Endothelial cell of umbilical vein (primary cell): ENCODE data around the gene CARD10. TPM values are rescaled to one million over a fixed set of nuclear protein-coding genes. Genes with fewer than 3 reads are reported as not detected.

ENCODE experiments used
- BruUV-seq: library from RNA; stranded (reverse); fragments of 400-500 nt; replicated peaks from 2 replicates; lab custom pipeline; 2021; lab: Mats Ljungman, UMichigan
- CTCF ChIA-PET: fragments of 300-600, 350-600 bp; sonication (Branson Sonifier 250); formaldehyde crosslinking; loops from one replicate; lab custom pipeline; 2021; ENCODE audit warnings: antibody characterized with exemption, inconsistent platforms; lab: Charles Lee
- POLR2A ChIA-PET: fragments of 300-600, 350-600 bp; sonication (Branson Sonifier 250); formaldehyde crosslinking; loops from one replicate; lab custom pipeline; 2021; ENCODE audit warnings: antibody characterized with exemption, inconsistent platforms; lab: Charles Lee
- DNase-seq: peaks from one replicate; pipeline ENCODE4 v3.0.0-alpha.2; 2011; ENCODE audit warnings: low read depth, low spot score
- FAIRE-seq: peaks from 2 replicates; lab custom pipeline; 2011; peaks lifted over from hg19 to GRCh38; lab: Jason Lieb, UNC
- H2AFZ ChIP-seq: 2 replicates; pipeline ENCODE4 v1.6.0; 2012; ENCODE audit warnings: low read depth, low read length, control low read depth, inconsistent platforms
- H3K27ac ChIP-seq: 2 replicates; pipeline ENCODE4 v1.5.1; 2011; ENCODE audit warnings: low read depth, mild to moderate bottlenecking, control low read depth, low read length, moderate library complexity; ENCODE audit not compliant: insufficient read depth
- H3K27me3 ChIP-seq, 2 experiments: 2 replicates each; pipeline versions ENCODE4 v1.6.0 to v1.6.1; 2011; ENCODE audit warnings: low read length in 2 of 2, mixed read lengths in 1 of 2; ENCODE audit not compliant: control insufficient read depth in 2 of 2, insufficient read depth in 2 of 2
- H3K36me3 ChIP-seq, 2 experiments: 2 replicates in 1 of 2; 3 replicates in 1 of 2; pipeline ENCODE4 v1.5.1; 2011; ENCODE audit warnings: low read length in 2 of 2, mild to moderate bottlenecking in 1 of 2, moderate library complexity in 1 of 2; ENCODE audit not compliant: control insufficient read depth in 2 of 2, insufficient read depth in 2 of 2; ENCODE audit errors: extremely low read depth in 1 of 2
- H3K4me1 ChIP-seq: 3 replicates; pipeline ENCODE4 v1.5.1; 2011; ENCODE audit warnings: mild to moderate bottlenecking, low read length; ENCODE audit not compliant: control insufficient read depth, insufficient read depth; ENCODE audit errors: extremely low read depth
- H3K4me2 ChIP-seq: 2 replicates; pipeline ENCODE4 v1.6.1; 2011; ENCODE audit warnings: low read length, control low read depth, mixed read lengths; ENCODE audit not compliant: insufficient read depth
- H3K4me3 ChIP-seq, 3 experiments: fragments of 200-600 bp in 1 of 3; sonication (generic), shearing (Covaris generic) in 1 of 3; replicated peaks in 1 of 3; 2 replicates each; pipeline ENCODE4 v1.5.1; 2011 to 2016; ENCODE audit warnings: control low read depth in 3 of 3, low read length in 3 of 3, mild to moderate bottlenecking in 2 of 3, inconsistent platforms in 1 of 3, low read depth in 1 of 3, moderate library complexity in 1 of 3; ENCODE audit not compliant: insufficient read depth in 1 of 3
- H3K79me2 ChIP-seq: 2 replicates; pipeline ENCODE4 v1.6.0; 2012; ENCODE audit warnings: low read length, inconsistent platforms; ENCODE audit not compliant: control insufficient read depth, insufficient read depth
- H3K9ac ChIP-seq: replicated peaks from 2 replicates; pipeline ENCODE3; 2011; ENCODE audit warnings: low read length, control low read depth; ENCODE audit not compliant: insufficient read depth; ENCODE audit errors: extremely low read depth
- H3K9me1 ChIP-seq: replicated peaks from 3 replicates; pipeline ENCODE4 v1.6.0; 2011; ENCODE audit warnings: mild to moderate bottlenecking, low read length; ENCODE audit not compliant: control insufficient read depth, insufficient read depth; ENCODE audit errors: extremely low read depth
- H3K9me3 ChIP-seq: replicated peaks from 2 replicates; pipeline ENCODE4 v1.5.1; 2012; ENCODE audit warnings: low read length, inconsistent platforms; ENCODE audit not compliant: control insufficient read depth, insufficient read depth
- H4K20me1 ChIP-seq: replicated peaks from 2 replicates; pipeline ENCODE3; 2011; ENCODE audit warnings: mild to moderate bottlenecking, low read length; ENCODE audit not compliant: control insufficient read depth, insufficient read depth; ENCODE audit errors: extremely low read depth
- EZH2 ChIP-seq: IDR thresholded peaks from 2 replicates; pipeline ENCODE4 v1.6.1; 2012; ENCODE audit warnings: borderline replicate concordance, low read depth, mild to moderate bottlenecking, moderate library complexity, low read length, inconsistent platforms; ENCODE audit not compliant: severe bottlenecking
- FOS ChIP-seq: IDR thresholded peaks from 2 replicates; pipeline ENCODE4 v1.6.1; 2011; ENCODE audit warnings: mild to moderate bottlenecking, low read length, moderate library complexity, borderline replicate concordance; ENCODE audit not compliant: insufficient read depth
- JUN ChIP-seq: IDR thresholded peaks from 2 replicates; pipeline ENCODE4 v1.6.1; 2011; ENCODE audit warnings: borderline replicate concordance, low read depth; ENCODE audit not compliant: insufficient read length, insufficient read depth
- MYC ChIP-seq: IDR thresholded peaks from one replicate; pipeline ENCODE4 v1.6.1; 2011; ENCODE audit warnings: mild to moderate bottlenecking, low read depth, low read length
- POLR2A ChIP-seq: IDR thresholded peaks from 2 replicates; pipeline ENCODE4 v1.6.1; 2012; ENCODE audit warnings: low read depth, mild to moderate bottlenecking, control low read depth, low read length
- POLR2AphosphoS5 ChIP-seq: IDR thresholded peaks from 2 replicates; pipeline ENCODE4 v1.6.1; 2012; ENCODE audit warnings: low read depth, mild to moderate bottlenecking, control low read depth, low read length, moderate library complexity; ENCODE audit not compliant: insufficient read depth
- dilution Hi-C: fragments of 300-500 bp; cut with MboI; formaldehyde crosslinking; loops from one replicate; pipeline ENCODE4 v1.15.0; 2019; ENCODE audit warnings: low sequenced_read_pairs; ENCODE audit not compliant: extremely low pct_ligation_motif_present
- intact Hi-C: fragments of 100-400 bp; cut with micrococcal nuclease; formaldehyde crosslinking; loops from one replicate; pipeline ENCODE4 v1.10.0; 2022
- polyA plus RNA-seq, 4 experiments: library from polyadenylated mRNA; depleted of rRNA in 3 of 4; stranded (reverse) in 3 of 4; unstranded in 1 of 4; fragments of >200 nt; gene quantifications; 2 replicates each; pipeline versions ENCODE4 v1.2.1 to v1.2.3, GENCODE V29; 2011 to 2012; ENCODE audit warnings: missing spikeins in 1 of 4
- total RNA-seq: library from RNA; stranded (reverse); gene quantifications from 2 replicates; pipeline ENCODE4 v1.2.3, GENCODE V29; 2021
- TF ChIP-seq, protein P1 (sequence below), 2 donors: IDR thresholded peaks; 1 replicate in 1 of 2; 2 replicates in 1 of 2; pipeline ENCODE4 v1.5.1; 2011; ENCODE audit warnings: low read length in 2 of 2, mild to moderate bottlenecking in 2 of 2, moderate library complexity in 2 of 2, control low read depth in 1 of 2, inconsistent platforms in 1 of 2, low read depth in 1 of 2; ENCODE audit not compliant: insufficient read depth in 1 of 2; ENCODE audit errors: extremely low read depth in 1 of 2

Gene CARD10
- total and polyA plus RNA-seq, 2 donors (not counting 3 experiments of a cell fraction or from before 2014, with no cell fraction given), result 36.1 to 39.5 TPM

DNA sequence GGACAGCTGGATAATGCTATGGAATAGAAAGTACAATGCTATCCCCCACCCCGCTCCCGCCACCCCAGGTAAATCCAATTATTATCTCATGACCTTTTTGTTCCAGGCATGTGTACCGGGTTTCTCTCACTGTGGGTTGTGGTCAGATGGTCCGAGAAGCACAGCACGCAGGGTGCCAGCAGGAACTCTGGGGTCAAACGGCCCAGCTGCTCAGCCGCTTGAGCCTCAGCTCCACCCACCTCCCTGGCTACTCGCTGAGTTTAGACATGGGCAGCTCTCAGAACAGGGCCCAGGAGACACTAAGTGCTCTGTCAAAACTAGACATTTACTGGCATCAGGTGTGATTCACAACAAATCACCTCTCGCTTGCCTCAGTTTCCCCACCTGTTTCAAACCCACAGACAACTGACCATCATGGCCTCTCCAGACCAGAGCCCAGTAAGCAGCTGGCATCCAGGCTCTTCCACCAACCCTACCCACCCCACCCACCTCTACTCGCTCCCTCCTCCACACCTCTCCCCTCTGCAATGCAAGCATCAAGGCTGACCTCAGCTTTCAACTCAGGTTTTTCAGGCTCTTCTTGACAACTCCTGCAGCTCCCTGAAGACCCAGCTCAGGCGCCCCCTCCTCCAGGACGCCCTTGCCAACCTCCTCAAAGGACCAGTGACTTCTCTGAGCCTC lies 20.0 kb downstream of the CARD10 start:
- intact Hi-C loops, result loop anchor here (1.0 kb wide), 1 partner anchor 26 kb away; no protein-coding TSS in a partner anchor
- H3K9me3 ChIP-seq, result no peaks in the 10 kb centered on the region
- no TSS peak for BruUV-seq
- H3K4me1 ChIP-seq, result peaks cover 57% of the 10 kb centered on the region
- no peaks in the 10 kb centered on the region for H3K79me2 ChIP-seq
- no peak overlapping the region for H2AFZ ChIP-seq
- no peaks in the 10 kb centered on the region for H4K20me1 ChIP-seq
- H3K4me3 ChIP-seq, result no peak overlapping the region
- FAIRE-seq, result peak; percentile 24
- peak; percentile 29 for DNase-seq
- no peak overlapping the region for H3K27ac ChIP-seq
- CTCF ChIA-PET, result interaction anchor here (1.0 to 2.5 kb wide), 8 partner anchors 10 to 93 kb away, joined by 3 to 12 read pairs (median 5); partner anchors contain the start of gene MFNG
- H3K27me3 ChIP-seq, result no peaks in the 10 kb centered on the region
- H3K9me1 ChIP-seq, result no peaks in the 10 kb centered on the region
- no peak overlapping the region for H3K4me2 ChIP-seq
- peaks cover 0 to 21% of the 10 kb centered on the region in 2 experiments for H3K36me3 ChIP-seq
- POLR2A ChIA-PET, result no interaction called here
- TF ChIP-seq JUN (no peak), EZH2 (no peak), MYC (no peak), FOS (no peak), POLR2A (no peak), POLR2AphosphoS5 (no peak)
- TF ChIP-seq, protein P1, sequence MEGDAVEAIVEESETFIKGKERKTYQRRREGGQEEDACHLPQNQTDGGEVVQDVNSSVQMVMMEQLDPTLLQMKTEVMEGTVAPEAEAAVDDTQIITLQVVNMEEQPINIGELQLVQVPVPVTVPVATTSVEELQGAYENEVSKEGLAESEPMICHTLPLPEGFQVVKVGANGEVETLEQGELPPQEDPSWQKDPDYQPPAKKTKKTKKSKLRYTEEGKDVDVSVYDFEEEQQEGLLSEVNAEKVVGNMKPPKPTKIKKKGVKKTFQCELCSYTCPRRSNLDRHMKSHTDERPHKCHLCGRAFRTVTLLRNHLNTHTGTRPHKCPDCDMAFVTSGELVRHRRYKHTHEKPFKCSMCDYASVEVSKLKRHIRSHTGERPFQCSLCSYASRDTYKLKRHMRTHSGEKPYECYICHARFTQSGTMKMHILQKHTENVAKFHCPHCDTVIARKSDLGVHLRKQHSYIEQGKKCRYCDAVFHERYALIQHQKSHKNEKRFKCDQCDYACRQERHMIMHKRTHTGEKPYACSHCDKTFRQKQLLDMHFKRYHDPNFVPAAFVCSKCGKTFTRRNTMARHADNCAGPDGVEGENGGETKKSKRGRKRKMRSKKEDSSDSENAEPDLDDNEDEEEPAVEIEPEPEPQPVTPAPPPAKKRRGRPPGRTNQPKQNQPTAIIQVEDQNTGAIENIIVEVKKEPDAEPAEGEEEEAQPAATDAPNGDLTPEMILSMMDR (IDR thresholded peaks at IDR 0.05; ENCODE audit: extremely low read depth in 1 of 2, insufficient read depth in 1 of 2, low read depth in 1 of 2, low read length in 2 of 2), result no peak
- dilution Hi-C loops, result no loop called here
- H3K9ac ChIP-seq, result no peak overlapping the region
